A549 (cell line): ENCODE measurements around the gene NEU4.

Experiments used
- EP300 ChIP-seq, 2 experiments: fragments of >200 bp; sonication (Bioruptor Twin); formaldehyde crosslinking; IDR thresholded peaks; 2 replicates in 1 of 2; 3 replicates in 1 of 2; pipeline ENCODE4 v1.6.1; 2016 to 2017
- HOXA7 ChIP-seq: fragments of 250-450 bp; sonication (Bioruptor Pico); IDR thresholded peaks from 2 replicates; pipeline ENCODE4 v1.5.0; 2020; ENCODE audit warnings: mild to moderate bottlenecking, moderate library complexity
- RFX5 ChIP-seq: fragments of 450-650 bp; IDR thresholded peaks from 2 replicates; pipeline ENCODE4 v1.7.1; 2014; ENCODE audit warnings: antibody characterized with exemption, mild to moderate bottlenecking, moderate library complexity
- TF ChIP-seq, protein P1 (sequence below): fragments of >200 bp; sonication (Bioruptor Twin); formaldehyde crosslinking; IDR thresholded peaks from 3 replicates; pipeline ENCODE4 v1.5.1; 2016

DNA sequence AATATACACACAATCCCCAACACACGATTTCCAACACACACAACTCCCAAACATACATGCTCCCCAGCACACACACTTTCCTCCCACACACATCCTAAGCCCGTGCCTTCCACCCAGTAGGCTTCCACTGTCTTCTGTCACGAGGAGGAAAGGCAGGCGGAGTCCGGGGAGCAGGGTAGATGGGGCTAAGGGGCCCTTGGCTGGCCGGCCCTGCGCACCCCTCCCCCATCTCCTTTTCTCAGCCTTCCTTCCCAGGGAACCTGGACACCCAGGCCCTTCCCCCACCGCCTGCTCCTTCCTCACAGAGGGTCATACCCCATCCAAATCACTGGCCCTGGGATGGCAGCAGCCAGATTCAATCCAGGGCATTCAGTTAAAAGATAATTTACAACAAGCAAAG lies 53.1 kb downstream of the NEU4 start:
- TF ChIP-seq RFX5 (no peak), HOXA7 (CRISPR knock-in tag) (no peak), EP300 (IDR thresholded peaks at IDR 0.05) (no peak)
- TF ChIP-seq, protein P1, sequence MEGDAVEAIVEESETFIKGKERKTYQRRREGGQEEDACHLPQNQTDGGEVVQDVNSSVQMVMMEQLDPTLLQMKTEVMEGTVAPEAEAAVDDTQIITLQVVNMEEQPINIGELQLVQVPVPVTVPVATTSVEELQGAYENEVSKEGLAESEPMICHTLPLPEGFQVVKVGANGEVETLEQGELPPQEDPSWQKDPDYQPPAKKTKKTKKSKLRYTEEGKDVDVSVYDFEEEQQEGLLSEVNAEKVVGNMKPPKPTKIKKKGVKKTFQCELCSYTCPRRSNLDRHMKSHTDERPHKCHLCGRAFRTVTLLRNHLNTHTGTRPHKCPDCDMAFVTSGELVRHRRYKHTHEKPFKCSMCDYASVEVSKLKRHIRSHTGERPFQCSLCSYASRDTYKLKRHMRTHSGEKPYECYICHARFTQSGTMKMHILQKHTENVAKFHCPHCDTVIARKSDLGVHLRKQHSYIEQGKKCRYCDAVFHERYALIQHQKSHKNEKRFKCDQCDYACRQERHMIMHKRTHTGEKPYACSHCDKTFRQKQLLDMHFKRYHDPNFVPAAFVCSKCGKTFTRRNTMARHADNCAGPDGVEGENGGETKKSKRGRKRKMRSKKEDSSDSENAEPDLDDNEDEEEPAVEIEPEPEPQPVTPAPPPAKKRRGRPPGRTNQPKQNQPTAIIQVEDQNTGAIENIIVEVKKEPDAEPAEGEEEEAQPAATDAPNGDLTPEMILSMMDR: no peak
